ENCODE measurements around the gene RAVER1.

- no peak for TF ChIP-seq CTCF (IDR thresholded peaks at IDR 0.05)
- peak; percentile 56 to 69 for TF ChIP-seq POLR2A (IDR thresholded peaks at IDR 0.05)
- no peak for TF ChIP-seq EP300 (IDR thresholded peaks at IDR 0.05)
- peak; percentile 83 to 92 (median 88) for TF ChIP-seq POLR2AphosphoS5 (IDR thresholded peaks at IDR 0.05)
These were observed at the start of gene RAVER1 for GRCh38 chr19:10332965-10333757.

All from sigmoid colon (tissue), 4 donors.